Epithelial cell of proximal tubule (primary cell): ENCODE measurements around the gene VWCE. TPM values are rescaled to one million over a fixed set of nuclear protein-coding genes. Genes with fewer than 3 reads are reported as not detected.

ENCODE experiments used
- DNase-seq: peaks from one replicate; pipeline ENCODE4 v3.0.0-alpha.2; 2011; ENCODE audit warnings: low read depth
- H3K4me3 ChIP-seq: 2 replicates; pipeline ENCODE4 v1.5.1; 2011; ENCODE audit warnings: low read depth, mild to moderate bottlenecking, low read length
- total RNA-seq: library from RNA; depleted of rRNA; stranded (reverse); fragments of >200 nt; gene quantifications from 2 replicates; pipeline ENCODE4 v1.2.3, GENCODE V29; 2015
- TF ChIP-seq, protein P1 (sequence below): conservative IDR thresholded peaks from 2 replicates; pipeline ENCODE4 v1.5.1; 2012; ENCODE audit warnings: low read depth, mild to moderate bottlenecking, low read length

The VWCE gene
- total RNA-seq, 1 donor from 2014 or later = 3.5 TPM

DNA sequence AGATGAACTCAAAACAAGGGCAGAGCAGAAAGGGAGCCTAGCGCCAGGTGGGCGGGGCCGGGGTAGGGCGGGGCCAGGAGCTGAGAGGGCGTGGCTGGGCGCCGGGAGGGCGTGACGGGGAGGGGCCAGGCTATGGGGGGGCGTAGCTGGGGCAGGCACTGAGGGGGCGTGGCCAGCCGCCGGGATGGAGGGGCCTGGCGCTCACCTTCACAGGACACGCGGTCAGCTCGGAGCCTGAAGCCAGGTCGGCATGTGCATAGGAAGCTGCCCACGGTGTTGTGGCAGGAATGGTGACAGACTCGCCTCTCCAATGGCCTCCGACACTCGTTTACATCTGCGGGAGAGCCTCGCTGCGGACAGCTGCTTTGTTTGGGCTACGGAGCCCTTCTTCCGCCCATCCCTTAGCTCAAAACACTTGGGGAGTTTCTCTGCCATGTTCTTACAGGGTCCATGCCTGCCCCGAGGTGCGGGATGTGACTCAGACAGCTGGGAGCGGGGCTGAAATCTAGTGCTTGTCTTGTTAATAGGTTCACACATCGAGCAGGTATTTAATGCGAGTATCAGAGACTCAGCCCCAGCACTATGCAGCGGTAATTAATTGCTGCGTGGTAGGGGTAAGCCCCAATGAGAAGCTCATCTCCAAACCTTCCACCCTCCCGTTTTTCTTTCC is 13.4 kb downstream of the VWCE start:
- TF ChIP-seq, protein P1, sequence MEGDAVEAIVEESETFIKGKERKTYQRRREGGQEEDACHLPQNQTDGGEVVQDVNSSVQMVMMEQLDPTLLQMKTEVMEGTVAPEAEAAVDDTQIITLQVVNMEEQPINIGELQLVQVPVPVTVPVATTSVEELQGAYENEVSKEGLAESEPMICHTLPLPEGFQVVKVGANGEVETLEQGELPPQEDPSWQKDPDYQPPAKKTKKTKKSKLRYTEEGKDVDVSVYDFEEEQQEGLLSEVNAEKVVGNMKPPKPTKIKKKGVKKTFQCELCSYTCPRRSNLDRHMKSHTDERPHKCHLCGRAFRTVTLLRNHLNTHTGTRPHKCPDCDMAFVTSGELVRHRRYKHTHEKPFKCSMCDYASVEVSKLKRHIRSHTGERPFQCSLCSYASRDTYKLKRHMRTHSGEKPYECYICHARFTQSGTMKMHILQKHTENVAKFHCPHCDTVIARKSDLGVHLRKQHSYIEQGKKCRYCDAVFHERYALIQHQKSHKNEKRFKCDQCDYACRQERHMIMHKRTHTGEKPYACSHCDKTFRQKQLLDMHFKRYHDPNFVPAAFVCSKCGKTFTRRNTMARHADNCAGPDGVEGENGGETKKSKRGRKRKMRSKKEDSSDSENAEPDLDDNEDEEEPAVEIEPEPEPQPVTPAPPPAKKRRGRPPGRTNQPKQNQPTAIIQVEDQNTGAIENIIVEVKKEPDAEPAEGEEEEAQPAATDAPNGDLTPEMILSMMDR = no peak
- H3K4me3 ChIP-seq = no peak overlapping the region
- no peak for DNase-seq

DNA sequence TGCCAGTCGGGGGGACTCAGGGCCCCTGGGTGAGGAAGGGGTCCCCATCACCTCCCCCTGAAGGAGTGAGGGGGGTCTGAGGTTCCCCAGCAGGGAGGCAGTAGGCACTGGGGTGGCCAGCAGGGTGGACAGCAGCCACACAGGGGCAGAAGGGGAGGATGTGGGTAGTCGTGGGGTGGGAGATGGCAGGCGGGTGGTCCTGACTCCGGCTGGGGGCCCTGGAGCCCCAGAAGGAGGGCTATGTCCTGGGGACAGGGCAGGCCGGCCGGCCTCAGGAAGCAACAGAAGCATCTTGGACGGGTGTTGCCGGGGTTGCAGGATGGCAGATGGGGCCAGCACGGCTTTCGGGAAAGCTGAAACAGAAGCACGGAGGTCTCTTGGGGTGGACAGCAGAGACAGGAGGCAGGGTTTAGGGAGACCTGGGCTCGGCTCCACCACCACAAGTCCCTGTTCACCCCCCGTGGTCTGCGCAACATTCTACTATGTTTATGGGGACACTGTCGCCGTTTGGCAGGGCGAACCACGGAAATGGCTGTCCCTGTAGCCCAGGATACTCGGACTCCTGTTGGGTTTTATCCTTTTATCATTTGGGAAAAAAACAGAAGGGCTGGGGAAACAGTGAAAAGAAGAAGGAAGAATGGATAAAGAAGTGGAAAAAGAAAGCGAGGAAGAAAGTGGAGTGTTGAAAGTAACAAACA is 14.1 kb downstream of the VWCE start:
- TF ChIP-seq, protein P1 = no peak
- H3K4me3 ChIP-seq = no peak overlapping the region
- DNase-seq = no peak

DNA sequence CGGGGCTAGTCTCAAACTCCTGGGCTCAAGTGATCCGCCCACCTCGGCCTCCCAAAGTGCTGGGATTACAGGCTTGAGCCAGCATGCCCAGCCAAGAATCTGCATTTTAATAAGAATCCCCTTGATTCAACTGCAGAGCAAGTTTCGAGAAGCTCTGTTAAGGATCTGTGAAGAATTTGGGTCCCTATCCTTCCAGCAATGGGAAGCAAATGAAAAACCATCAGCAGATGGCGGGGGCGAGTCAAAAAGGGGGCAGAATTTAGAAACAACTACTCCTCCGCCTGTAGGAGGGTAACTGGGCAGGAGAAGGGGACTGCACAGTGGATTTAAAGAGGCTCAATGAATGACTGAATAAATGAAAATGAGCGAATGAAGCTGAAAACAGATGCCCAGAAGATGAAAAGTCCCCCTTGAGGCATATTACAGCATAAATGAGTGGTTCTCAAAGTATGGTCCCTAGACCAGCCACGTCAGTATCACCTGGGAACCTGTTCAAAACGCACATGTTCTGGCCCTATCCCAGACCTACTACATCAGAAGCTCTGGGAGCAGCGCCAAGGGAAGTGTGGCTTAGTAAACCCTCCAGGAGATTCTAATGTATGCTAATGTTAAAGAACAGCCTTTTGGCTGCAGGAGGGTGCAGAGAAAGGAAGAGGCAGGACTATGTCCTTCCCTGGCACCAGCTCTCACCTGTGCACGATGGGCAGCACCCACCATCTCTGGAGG is 15.0 kb downstream of the VWCE start:
- TF ChIP-seq, protein P1 = no peak
- no peak overlapping the region for H3K4me3 ChIP-seq
- DNase-seq = no peak

DNA sequence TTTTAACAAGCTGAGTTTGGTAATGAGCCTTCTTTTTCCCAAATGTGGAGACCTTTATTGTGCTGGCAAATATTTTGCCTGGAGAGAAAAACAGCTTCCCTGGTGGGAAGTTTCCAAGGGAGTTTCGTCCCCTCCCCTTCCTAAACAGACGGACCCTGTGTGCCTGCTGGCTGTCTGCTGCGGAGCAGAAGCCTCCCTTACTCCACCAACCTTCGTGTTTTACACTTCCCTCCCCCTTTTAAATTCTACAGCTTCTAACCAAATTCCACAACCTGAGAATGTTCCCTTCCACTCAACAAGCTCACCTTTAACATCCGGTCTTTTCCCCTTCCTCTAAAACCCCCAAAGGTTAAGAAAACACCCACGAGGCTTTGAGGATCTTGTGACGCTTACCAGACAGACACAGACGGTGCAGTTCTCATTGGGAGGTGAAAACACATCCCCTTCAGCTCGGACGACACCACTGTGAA is 17.1 kb downstream of the VWCE start:
- no peak for DNase-seq
- no peak overlapping the region for H3K4me3 ChIP-seq
- TF ChIP-seq, protein P1 = no peak

DNA sequence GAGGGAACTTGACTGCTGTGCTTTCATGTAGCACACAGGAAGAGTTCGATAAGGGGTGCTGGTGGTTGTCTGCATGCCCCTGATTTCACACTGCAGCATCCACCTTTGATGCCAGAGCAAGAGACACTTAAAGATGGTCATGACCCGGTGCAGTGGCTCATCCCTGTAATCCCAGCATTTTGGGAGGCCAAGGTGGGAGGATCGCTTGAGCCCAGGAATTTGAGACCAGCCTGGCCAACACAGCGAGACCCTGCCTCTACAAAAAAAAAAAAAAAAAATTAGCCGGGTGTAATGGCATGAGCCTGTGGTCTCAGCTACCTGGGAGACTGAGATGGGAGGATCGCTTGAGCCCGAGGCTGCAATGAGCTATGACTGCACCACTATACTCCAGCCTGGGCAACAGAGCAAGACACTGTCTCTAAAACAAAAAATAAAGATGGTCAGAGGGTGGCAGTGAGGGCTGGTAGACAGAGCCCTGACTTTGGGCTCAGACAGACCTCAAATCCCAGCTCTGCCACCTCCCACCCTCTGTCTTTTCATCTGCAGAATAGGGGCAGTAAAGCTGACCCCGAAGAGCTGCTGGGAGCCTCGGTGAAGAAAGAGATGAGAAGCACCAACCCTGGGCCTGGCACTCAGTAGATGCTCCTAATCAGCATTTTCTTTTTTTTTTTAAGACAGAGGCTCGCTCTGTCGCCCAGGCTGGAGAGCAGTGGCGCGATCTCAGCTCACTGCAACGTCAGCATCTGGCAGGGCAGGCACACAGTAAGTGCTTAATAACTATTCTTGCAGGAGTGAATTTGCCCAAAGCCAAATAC is 17.7 kb downstream of the VWCE start:
- no peak overlapping the region for H3K4me3 ChIP-seq
- no peak for DNase-seq

DNA sequence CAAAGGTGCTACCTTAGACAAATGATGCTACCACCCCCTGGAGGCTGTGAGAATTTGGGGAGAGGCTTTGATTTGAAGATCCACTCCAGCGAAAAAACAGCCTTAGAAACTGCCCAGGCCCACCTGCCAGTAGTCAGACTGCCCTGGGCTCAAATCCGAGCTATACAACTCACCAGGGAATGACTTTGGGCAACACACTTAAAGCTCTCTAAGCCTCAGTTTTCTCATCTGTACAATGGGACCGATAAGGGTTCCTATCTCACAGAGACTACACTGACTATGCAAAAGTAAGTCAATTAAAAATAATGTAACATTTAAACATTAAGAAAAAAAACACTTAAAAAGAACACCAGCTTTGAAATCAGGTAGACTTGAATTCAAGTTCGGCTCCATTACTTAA is 19.9 kb downstream of the VWCE start:
- TF ChIP-seq, protein P1 = no peak
- DNase-seq = no peak
- H3K4me3 ChIP-seq = no peak overlapping the region

More for the DNA sequence above, 17.7 kb downstream of the VWCE start:
- TF ChIP-seq, protein P1 = no peak
